Choroid plexus epithelial cell (primary cell): Measurements from ENCODE around the gene NIPSNAP3A.

Experiments
- DNase-seq: peaks from one replicate; pipeline ENCODE4 v3.0.0-alpha.2; 2010; ENCODE audit warnings: low read depth
- H3K4me3 ChIP-seq: 2 replicates; pipeline ENCODE4 v1.5.1; 2011; ENCODE audit warnings: low read depth, mild to moderate bottlenecking, control low read depth, low read length, moderate library complexity
- CTCF ChIP-seq: conservative IDR thresholded peaks from 2 replicates; pipeline ENCODE4 v1.5.1; 2011; ENCODE audit warnings: low read depth, mild to moderate bottlenecking, control low read depth, inconsistent platforms, low read length, moderate library complexity

Gene NIPSNAP3A

GRCh38 chr9:104774132-104774531 lies 26.6 kb downstream of the NIPSNAP3A start:
- no peak overlapping the region for H3K4me3 ChIP-seq
- DNase-seq = peak; percentile 29

GRCh38 chr9:104774831-104775573 lies 27.5 kb downstream of the NIPSNAP3A start:
- TF ChIP-seq CTCF = no peak
- DNase-seq = no peak
- H3K4me3 ChIP-seq = no peak overlapping the region

More at GRCh38 chr9:104774132-104774531, 26.6 kb downstream of the NIPSNAP3A start:
- TF ChIP-seq CTCF = no peak

GRCh38 chr9:104775574-104775936 lies 28.1 kb downstream of the NIPSNAP3A start:
- DNase-seq = no peak
- no peak overlapping the region for H3K4me3 ChIP-seq
- no peak for TF ChIP-seq CTCF

GRCh38 chr9:104775976-104776375 lies 28.5 kb downstream of the NIPSNAP3A start:
- no peak overlapping the region for H3K4me3 ChIP-seq
- no peak for DNase-seq
- no peak for TF ChIP-seq CTCF

GRCh38 chr9:104776797-104777196 lies 29.3 kb downstream of the NIPSNAP3A start:
- DNase-seq = peak; percentile 13
- TF ChIP-seq CTCF = no peak
- no peak overlapping the region for H3K4me3 ChIP-seq

GRCh38 chr9:104778802-104779201 lies 31.3 kb downstream of the NIPSNAP3A start:
- DNase-seq = no peak
- no peak for TF ChIP-seq CTCF
- H3K4me3 ChIP-seq = no peak overlapping the region

- TF ChIP-seq CTCF = no peak
- DNase-seq = no peak
- no peak overlapping the region for H3K4me3 ChIP-seq
Measured at GRCh38 chr9:104779334-104779733, 31.9 kb downstream of the NIPSNAP3A start.
